22Rv1 (cell line): ENCODE measurements around the gene IQGAP2.
A peak's percentile ranks its signal among the peaks of the same experiment; 100 is the strongest.

Experiments
- H3K27ac ChIP-seq: fragments of 450-650 bp; 2 replicates; pipeline ENCODE4 v1.5.1; 2017
- ZFX ChIP-seq: fragments of 450-650 bp; IDR thresholded peaks from 2 replicates; pipeline ENCODE4 v1.6.1; 2017; ENCODE audit warnings: antibody characterized with exemption, borderline replicate concordance
- TF ChIP-seq, protein P1 (sequence below): fragments of 450-650 bp; IDR thresholded peaks from 2 replicates; pipeline ENCODE4 v1.5.1; 2017; ENCODE audit warnings: mild to moderate bottlenecking

Gene IQGAP2

DNA sequence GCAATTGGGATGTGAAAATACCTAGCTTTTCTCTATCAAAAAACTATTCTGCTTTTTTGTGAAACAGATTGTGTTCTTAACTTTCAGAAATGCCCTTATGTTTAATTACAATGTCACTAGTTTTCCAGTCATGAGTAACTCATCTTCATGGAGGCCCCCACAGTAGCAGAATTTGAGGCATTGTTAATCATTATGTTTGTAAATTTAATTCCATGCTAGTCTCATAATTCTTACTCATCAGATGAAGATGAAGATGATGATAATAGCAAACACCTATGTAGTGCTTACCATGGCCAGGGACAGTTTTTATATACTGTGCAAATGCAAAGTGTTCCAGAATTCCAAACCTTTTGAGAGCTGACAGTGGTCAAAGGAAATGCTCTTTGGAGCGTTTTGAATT is 285.1 kb downstream of the IQGAP2 start:
- TF ChIP-seq, protein P1, sequence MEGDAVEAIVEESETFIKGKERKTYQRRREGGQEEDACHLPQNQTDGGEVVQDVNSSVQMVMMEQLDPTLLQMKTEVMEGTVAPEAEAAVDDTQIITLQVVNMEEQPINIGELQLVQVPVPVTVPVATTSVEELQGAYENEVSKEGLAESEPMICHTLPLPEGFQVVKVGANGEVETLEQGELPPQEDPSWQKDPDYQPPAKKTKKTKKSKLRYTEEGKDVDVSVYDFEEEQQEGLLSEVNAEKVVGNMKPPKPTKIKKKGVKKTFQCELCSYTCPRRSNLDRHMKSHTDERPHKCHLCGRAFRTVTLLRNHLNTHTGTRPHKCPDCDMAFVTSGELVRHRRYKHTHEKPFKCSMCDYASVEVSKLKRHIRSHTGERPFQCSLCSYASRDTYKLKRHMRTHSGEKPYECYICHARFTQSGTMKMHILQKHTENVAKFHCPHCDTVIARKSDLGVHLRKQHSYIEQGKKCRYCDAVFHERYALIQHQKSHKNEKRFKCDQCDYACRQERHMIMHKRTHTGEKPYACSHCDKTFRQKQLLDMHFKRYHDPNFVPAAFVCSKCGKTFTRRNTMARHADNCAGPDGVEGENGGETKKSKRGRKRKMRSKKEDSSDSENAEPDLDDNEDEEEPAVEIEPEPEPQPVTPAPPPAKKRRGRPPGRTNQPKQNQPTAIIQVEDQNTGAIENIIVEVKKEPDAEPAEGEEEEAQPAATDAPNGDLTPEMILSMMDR, result no peak
- TF ChIP-seq ZFX, result no peak
- H3K27ac ChIP-seq, result no peak overlapping the region

DNA sequence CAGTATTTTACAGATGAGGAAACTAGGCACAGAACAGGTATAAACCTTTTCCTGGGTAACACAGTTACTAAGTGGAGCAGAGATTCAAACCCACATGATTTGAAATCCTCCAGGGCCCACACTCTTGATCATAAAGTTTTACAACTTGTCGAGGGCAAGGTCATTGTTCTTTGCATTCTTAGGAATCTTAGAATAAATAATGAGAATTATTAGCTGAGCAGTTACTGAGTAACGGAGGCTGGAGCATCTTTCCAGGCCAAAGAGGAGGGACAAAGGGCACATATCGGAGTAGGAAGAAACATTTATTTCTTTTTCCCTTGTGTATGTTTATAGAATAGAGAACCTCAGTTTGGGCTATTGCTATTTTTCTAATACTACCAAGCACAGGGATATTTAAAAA is 285.8 kb downstream of the IQGAP2 start:
- H3K27ac ChIP-seq, result no peak overlapping the region

DNA sequence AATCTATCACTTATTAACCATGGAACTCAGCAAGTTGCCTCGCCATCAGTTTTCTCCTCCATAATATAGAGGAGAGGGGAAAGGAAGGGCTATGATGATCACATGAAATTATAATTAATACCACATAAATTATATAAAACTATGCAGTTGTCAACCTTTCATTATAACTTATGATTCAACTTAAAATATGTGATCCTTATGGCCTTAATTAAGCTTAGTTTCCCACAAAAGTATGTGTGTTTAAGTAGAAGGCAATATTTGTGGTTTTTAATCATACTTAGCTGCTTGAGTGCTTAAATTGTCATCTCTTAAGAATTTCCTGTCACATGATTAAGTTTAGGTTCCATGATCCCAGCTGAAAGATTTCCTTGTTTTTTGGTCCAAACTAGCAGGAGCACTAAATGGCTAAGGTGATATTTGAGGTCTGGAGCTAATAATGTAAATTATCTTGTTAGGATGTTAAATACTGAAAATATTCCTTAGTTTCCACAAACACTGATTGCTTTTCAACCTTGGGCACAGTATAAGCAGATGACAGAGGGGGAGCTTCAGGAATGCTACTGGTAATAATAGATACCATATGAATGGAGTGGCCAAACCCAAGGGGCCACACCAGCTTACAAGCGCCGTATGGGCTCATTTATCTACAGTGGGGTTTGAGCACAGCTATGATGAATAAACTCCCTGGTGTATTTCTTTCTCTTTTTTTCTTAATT is 286.4 kb downstream of the IQGAP2 start:
- H3K27ac ChIP-seq, result no peak overlapping the region
- TF ChIP-seq ZFX, result no peak
- TF ChIP-seq, protein P1, result no peak

More for the DNA sequence above, 285.8 kb downstream of the IQGAP2 start:
- TF ChIP-seq ZFX, result no peak
- TF ChIP-seq, protein P1, result no peak

DNA sequence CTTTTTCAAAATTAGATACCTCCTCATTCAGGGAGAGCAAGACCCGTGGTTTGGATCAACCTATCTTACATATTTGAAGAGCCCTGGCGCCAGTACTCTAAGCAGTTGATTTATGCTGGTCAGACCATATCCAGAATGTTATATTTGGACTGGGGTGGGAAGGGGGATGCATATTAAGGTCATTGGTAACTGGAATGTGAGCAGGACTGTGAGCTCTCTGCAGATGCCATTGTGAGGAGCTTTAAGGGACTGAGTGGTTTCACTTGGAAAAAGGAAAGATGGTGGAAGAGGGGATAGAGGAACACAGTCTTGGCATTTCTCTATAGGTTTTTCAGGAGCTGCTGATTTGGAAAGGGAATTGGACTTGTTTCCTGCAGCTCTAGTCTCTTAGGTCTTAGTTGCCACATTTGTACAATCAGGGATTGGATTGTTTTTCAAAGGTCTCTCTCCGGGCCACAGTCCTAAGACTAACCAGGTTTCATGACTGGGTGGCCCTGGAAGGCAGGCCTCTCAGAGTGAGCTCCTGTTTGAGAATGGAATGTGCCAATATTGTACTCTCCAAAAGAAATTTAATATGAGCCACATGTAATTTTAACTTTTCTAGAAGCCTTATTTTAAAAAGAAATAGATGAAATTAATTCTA is 287.1 kb downstream of the IQGAP2 start:
- TF ChIP-seq ZFX, result no peak
- TF ChIP-seq, protein P1, result no peak
- peak overlapping the region; percentile 69; the same call in 1 of the 2 replicates for H3K27ac ChIP-seq

DNA sequence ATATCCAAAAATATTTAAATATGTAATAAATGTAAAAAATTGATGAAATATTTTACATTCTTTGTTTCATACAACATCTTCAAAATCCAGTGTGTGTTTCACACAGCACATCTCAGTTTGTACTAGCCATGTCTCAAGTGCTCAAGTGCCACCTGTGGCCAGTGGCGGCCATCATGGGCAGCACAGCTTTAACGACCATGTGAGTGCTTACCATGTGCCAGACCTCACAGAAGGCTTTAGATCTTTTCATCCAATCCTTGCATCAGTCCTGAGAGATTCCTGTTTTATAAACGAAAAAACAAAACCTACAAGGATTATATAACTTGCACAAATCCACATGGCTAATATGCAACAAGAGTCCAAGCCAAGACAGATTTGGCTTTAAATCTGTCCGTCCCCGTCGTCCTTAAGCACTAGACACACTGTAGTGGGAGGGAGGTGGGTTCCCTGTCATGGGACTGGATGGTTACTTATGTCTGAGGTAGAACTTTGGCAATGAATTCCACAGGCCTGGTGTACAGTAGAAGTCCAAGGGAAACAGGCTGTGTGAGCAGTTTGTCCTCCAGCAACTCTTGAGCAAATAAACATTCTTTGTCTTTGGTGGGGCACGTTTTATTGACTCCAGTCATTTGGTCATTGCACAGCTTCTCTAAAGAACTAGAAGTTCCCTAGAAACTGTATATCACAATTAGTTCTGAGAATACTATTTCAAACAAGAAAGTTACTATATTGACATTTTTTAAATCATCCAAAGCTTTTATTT is 287.8 kb downstream of the IQGAP2 start:
- peak overlapping the region; percentile 69 for H3K27ac ChIP-seq
- TF ChIP-seq, protein P1, result no peak
- no peak for TF ChIP-seq ZFX

DNA sequence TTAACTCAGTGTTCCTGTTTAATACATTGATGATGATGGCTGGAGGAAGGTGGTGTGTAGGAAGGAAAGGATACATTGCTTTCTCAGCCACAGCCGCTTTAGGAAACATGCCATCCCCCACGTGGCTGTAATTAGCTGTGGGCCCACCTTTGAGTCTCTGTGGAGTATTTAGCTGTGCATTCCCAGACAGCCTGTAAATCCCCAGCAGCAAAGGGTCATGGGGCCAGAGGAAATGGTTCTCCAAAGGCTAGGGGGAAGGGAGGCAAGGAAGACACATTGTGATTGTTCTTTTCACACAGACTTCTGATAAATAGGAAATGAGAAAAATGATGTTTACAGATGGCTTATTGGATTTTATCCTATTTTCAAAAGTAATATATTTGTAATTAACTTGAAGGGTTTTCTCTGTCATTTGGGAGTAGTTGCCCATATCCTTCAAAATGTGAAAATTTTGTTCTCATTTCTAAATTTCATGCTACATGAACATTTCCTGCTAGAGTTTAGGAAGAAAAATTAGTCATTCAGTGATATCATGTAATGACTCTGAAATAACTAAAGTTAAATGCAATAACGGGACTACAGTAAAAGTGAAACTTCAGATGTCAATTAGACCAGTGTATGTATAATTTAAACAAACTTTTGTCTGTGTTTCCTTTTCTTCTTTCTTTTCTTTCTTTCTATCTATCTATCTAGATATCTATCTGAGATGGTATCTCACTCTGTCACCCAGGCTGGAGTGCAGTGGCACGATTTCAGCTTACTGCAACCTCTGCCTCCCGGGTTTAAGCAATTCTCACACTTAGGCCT is 288.6 kb downstream of the IQGAP2 start:
- H3K27ac ChIP-seq, result peak overlapping the region; percentile 69
- no peak for TF ChIP-seq ZFX
- TF ChIP-seq, protein P1, result no peak
